HEK293T (cell line): ENCODE measurements around the gene CORO2B.

Experiments used
- CTCF ChIA-PET: fragments of 350-600 bp; formaldehyde crosslinking; extraction: SDS; loops from one replicate; lab custom pipeline; 2021; ENCODE audit warnings: antibody characterized with exemption, inconsistent platforms; lab: Yijun Ruan, JAX
- POLR2A ChIA-PET: fragments of 350-600 bp; formaldehyde crosslinking; extraction: SDS; loops from one replicate; lab custom pipeline; 2020; ENCODE audit warnings: antibody characterized with exemption, inconsistent platforms; lab: Yijun Ruan, JAX
- DNase-seq: peaks from one replicate; pipeline ENCODE4 v3.0.0; 2012; ENCODE audit warnings: mixed read lengths; ENCODE audit errors: extremely low spot score
- ARNT ChIP-seq: fragments of 450-650 bp; IDR thresholded peaks from 2 replicates; pipeline ENCODE4 v1.6.1; 2017; ENCODE audit warnings: mild to moderate bottlenecking
- BHLHE40 ChIP-seq: fragments of 450-650 bp; IDR thresholded peaks from 2 replicates; pipeline ENCODE4 v1.6.1; 2016; ENCODE audit warnings: mild to moderate bottlenecking, moderate library complexity, borderline replicate concordance
- CTBP1 ChIP-seq: fragments of 450-650 bp; IDR thresholded peaks from 2 replicates; pipeline ENCODE4 v1.6.1; 2016; ENCODE audit warnings: borderline replicate concordance
- ELF4 ChIP-seq: fragments of 450-650 bp; IDR thresholded peaks from 2 replicates; pipeline ENCODE4 v1.6.1; 2017; ENCODE audit warnings: antibody characterized with exemption
- FOXA1 ChIP-seq: fragments of 450-650 bp; IDR thresholded peaks from 2 replicates; pipeline ENCODE4 v1.6.1; 2016; ENCODE audit warnings: mild to moderate bottlenecking
- FOXK2 ChIP-seq: fragments of 450-650 bp; IDR thresholded peaks from 2 replicates; pipeline ENCODE4 v1.6.1; 2016; ENCODE audit warnings: mild to moderate bottlenecking
- FOXM1 ChIP-seq: fragments of 450-650 bp; IDR thresholded peaks from 2 replicates; pipeline ENCODE4 v1.6.1; 2017; ENCODE audit warnings: mild to moderate bottlenecking, borderline replicate concordance
- HDGF ChIP-seq: fragments of 450-650 bp; IDR thresholded peaks from 2 replicates; pipeline ENCODE4 v1.6.1; 2017; ENCODE audit warnings: antibody characterized with exemption, borderline replicate concordance
- L3MBTL2 ChIP-seq: fragments of 450-650 bp; conservative IDR thresholded peaks from 2 replicates; pipeline ENCODE4 v1.6.1; 2016; ENCODE audit warnings: mild to moderate bottlenecking
- LEF1 ChIP-seq: fragments of 450-650 bp; IDR thresholded peaks from 2 replicates; pipeline ENCODE4 v1.6.1; 2017; ENCODE audit warnings: mild to moderate bottlenecking, borderline replicate concordance
- NFRKB ChIP-seq: fragments of 450-650 bp; IDR thresholded peaks from 2 replicates; pipeline ENCODE4 v1.6.1; 2016; ENCODE audit warnings: mild to moderate bottlenecking, moderate library complexity
- SP1 ChIP-seq: fragments of 450-650 bp; IDR thresholded peaks from 2 replicates; pipeline ENCODE4 v1.6.1; 2017
- SUZ12 ChIP-seq: fragments of 450-650 bp; IDR thresholded peaks from 2 replicates; pipeline ENCODE4 v1.6.1; 2016; ENCODE audit warnings: mild to moderate bottlenecking
- TARDBP ChIP-seq: fragments of 450-650 bp; IDR thresholded peaks from 2 replicates; pipeline ENCODE4 v1.6.1; 2016
- ZNF384 ChIP-seq: fragments of 450-650 bp; IDR thresholded peaks from 2 replicates; pipeline ENCODE4 v1.6.1; 2016
- TF ChIP-seq, protein P1 (sequence below): fragments of 450-650 bp; IDR thresholded peaks from 2 replicates; pipeline ENCODE4 v1.6.1; 2016

CORO2B gene

DNA sequence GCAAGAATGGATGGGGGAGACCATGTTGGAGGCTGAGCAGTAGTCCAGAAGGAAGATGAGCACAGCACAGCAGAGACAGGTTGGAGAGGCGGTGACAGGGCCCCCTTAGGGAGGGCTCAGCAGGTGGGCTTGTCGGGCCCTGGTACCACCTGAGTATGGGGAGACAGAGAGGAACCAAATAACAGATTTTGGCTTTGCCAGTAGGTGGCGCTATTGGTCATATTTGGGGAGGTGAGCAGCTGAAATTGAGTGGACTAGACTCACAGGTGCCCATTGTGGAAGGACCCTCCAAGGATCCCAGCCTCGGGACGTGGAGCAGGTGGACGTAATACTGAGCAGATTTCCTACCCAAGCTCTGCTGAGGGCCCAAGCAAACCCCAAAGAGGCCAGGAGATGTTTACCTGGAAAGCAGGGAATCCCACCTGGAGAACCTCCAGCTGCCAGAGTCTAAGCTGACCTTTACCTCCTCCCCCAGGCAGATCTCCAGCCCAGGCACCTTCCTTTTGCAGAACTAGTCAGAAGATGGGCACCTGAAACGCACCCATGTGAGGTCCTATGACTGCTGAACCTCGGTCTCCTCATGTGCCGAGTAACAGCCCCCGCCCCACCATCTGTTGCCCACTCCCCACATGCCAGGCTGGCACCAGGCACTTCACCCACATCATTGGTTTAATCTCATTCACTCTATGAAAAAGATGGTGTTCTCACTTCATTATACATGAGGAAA, 24.6 kb upstream of the CORO2B start:
- POLR2A ChIA-PET: no interaction called here
- DNase-seq: peak; percentile 72
- no peak for TF ChIP-seq ELF4
- no peak for TF ChIP-seq LEF1
- TF ChIP-seq ZNF384: no peak
- CTCF ChIA-PET: interaction anchor here (0.8 to 3.6 kb wide), 14 partner anchors 12 to 371 kb away, joined by 3 to 29 read pairs (median 4); no protein-coding TSS in a partner anchor

DNA sequence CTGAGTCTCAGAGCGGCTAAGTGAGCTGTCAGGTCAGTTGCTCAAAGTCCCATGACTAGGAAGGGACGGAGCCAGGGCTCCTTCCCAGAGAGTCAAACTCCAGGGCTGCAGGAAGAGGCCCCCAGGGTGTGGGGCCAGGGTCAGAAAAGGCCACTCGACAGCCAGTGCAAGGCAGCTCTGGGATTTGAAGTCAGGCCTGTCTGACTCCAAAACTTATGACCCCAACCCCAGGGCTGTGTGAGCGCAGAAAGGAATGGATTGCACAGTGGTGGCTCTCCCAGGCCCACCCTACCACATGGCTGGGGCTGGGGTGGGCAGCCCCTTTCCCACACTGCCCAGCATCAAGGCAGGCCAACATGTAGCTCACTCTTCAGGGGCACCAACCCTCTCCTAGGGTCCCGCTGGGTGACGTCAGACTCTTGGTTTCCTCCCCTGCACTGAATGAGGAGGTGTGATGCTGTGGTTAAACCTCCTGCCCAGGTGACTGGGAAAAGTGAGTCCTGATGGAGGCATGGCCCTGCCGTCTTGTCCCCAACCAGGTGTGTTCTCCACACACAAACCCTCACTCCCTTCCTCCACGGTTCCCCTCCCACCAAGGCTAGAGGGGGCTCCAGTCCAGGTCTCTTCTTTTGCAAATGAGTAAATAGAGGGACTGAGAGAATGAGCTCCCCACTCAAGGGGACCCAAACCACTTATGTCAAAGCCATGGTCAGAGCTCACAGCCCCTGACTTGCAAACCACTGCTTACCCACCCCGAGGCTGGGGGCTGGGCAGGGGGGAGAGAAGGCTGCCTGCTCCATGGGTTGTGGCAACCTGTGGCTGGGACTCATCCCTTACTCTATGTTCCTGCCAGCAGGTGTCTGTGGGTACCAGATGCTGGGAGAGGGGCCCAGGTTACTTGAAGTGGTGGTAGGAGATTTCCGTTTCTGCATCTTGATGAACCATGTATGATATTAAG, 23.8 kb upstream of the CORO2B start:
- TF ChIP-seq, protein P1, sequence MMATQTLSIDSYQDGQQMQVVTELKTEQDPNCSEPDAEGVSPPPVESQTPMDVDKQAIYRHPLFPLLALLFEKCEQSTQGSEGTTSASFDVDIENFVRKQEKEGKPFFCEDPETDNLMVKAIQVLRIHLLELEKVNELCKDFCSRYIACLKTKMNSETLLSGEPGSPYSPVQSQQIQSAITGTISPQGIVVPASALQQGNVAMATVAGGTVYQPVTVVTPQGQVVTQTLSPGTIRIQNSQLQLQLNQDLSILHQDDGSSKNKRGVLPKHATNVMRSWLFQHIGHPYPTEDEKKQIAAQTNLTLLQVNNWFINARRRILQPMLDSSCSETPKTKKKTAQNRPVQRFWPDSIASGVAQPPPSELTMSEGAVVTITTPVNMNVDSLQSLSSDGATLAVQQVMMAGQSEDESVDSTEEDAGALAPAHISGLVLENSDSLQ: no peak
- TF ChIP-seq L3MBTL2 (no peak), TARDBP (no peak), LEF1 (no peak), FOXK2 (no peak), NFRKB (no peak), ZNF384 (no peak), SUZ12 (no peak), BHLHE40 (no peak), CTBP1 (no peak), HDGF (no peak), ELF4 (no peak), FOXM1 (no peak), ARNT (no peak), FOXA1 (no peak), SP1 (no peak)
- POLR2A ChIA-PET: no interaction called here
- DNase-seq: no peak
- CTCF ChIA-PET: interaction anchor here (0.6 to 3.6 kb wide), 16 partner anchors 9 to 370 kb away, joined by 3 to 29 read pairs (median 4); no protein-coding TSS in a partner anchor

DNA sequence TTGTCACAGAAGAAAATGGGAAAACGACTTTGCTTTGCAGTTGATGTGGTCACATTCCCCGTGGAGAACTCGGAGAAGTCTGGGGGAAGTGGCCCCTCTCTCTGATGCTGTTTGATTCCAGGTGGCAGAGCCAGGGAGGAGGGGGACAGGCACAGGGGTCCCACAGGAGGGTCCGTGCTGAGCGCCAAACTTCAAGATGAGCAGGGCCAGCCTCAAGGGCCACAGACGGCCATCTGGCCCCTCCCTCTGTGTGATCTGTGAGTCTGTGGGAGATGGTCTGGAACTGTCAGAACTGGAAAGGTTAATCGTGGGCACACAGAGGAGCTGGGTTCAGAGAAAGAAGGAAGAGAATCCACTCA, 23.1 kb upstream of the CORO2B start:
- TF ChIP-seq HDGF: no peak
- TF ChIP-seq ELF4: no peak
- TF ChIP-seq LEF1: no peak
- TF ChIP-seq, protein P1: no peak
- no peak for TF ChIP-seq SUZ12
- no peak for TF ChIP-seq FOXM1
- no peak for TF ChIP-seq ZNF384
- TF ChIP-seq BHLHE40: no peak
- no peak for TF ChIP-seq ARNT
- no peak for TF ChIP-seq CTBP1
- TF ChIP-seq SP1: no peak
- ChIA-PET CTCF (interaction anchor here (0.6 to 2.2 kb wide), 4 partner anchors 9 to 330 kb away, joined by 3 to 29 read pairs (median 4); no protein-coding TSS in a partner anchor), POLR2A (no interaction called here)
- no peak for DNase-seq

DNA sequence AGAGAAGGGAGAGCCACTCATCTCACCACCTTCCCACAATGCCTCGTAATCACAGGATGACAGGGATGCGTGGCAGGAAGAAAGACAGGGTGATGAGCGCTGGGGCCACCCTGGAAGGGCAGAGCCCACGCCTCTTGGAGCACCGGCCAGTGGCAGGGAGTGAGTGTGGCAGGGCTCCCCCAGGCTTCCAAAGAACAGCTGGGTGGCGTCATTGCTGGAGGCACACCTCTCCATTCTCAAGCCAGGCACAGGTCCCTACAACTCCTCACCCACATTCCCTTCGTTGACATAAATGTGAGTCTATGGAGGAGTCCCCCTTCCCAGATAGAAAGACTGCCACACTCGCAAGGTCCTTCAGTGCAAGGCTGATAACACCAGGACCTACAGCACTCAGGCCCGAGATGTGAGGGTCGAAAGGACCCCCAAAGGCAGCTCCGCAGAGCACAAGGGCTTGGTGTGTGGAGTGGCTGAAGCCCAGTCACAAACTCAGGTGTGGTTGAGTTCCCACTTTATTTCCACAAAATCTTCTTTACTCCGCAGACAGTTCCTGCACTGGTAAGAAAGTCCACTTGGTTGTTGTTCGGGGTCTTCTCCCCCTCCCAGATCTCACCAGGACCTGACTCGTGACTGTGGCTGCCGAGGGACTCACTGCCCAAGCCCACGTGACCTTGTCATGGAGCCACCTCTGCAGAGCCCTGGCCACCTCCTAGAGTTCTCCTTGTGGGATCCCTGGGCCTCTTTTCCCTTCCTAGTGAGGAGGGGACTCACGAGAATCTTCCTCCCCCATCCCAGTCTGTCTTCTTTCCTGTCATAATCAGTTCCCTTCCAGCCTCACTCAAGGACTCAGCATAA, 22.4 kb upstream of the CORO2B start:
- CTCF ChIA-PET: interaction anchor here (0.7 to 1.9 kb wide), 4 partner anchors 117 to 319 kb away, joined by 3 to 14 read pairs (median 6); no protein-coding TSS in a partner anchor
- no peak for TF ChIP-seq L3MBTL2
- POLR2A ChIA-PET: no interaction called here
- DNase-seq: no peak

DNA sequence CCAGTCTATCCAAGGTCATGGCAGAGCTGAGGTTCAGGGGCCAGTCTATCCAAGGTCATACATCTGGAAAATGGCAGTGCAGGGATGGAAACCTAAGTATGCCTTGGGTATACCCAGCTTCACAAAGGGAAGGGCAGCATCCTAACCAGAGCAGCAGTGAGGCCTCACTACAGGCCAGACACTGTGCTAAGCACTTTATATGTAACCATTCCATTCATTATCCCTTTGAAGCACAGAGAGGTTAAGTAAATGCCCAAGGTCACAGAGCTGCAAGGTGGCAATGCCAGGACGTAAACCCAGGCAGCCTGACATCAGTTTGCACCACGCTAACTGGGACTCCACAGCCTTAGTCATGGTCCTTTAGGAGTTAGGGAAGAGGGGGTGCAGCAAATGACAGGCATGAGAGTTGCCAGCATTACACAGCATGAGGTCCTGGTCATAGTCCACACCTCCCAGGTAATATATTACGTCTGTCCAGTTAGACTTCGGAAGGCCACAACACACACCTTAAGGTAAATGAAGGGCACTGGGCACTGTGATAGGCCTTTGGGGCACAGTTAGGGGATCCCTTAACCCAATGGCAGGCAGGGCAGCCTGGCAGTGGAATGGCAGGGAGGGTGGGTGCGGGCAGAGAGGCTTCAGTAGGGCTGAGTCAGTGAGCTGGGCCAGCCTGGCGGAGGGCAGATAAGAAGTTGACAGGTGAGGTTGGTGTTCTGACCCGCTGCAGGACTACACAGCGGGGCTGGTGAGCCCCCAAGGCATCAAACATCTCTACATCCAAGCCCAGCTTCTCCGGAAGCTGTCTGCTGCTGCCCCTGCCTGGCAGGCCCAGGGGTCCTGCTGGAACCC, 21.1 kb upstream of the CORO2B start:
- POLR2A ChIA-PET: no interaction called here
- TF ChIP-seq L3MBTL2 (no peak), TARDBP (no peak), FOXA1 (no peak), ARNT (no peak), NFRKB (no peak), SP1 (no peak), FOXM1 (no peak), SUZ12 (no peak), CTBP1 (no peak), ELF4 (no peak), LEF1 (no peak)
- CTCF ChIA-PET: interaction anchor here (0.7 to 1.9 kb wide), 4 partner anchors 116 to 318 kb away, joined by 3 to 14 read pairs (median 6); no protein-coding TSS in a partner anchor
- DNase-seq: no peak
